Urinary bladder (tissue), 4 donors: ENCODE results near the gene AKR1C3. TPM values are rescaled to one million over a fixed set of nuclear protein-coding genes. Genes with fewer than 3 reads are reported as not detected.
"Not testable (repeated sequence)": the region's sequence is repeated elsewhere in the genome, so short reads cannot be mapped to it uniquely, and the experiment has no call there.

Source experiments
- DNase-seq: peaks from one replicate; pipeline ENCODE4 v3.0.0-alpha.2; 2015; ENCODE audit errors: extremely low spot score
- H3K27ac ChIP-seq: one replicate; pipeline ENCODE4 v1.5.1; 2013; ENCODE audit warnings: low read depth, mild to moderate bottlenecking, moderate library complexity
- H3K36me3 ChIP-seq: one replicate; pipeline ENCODE4 v1.6.1; 2013; ENCODE audit warnings: mild to moderate bottlenecking, moderate library complexity; ENCODE audit not compliant: insufficient read depth
- H3K4me1 ChIP-seq: one replicate; pipeline ENCODE4 v1.6.1; 2013; ENCODE audit warnings: mild to moderate bottlenecking, moderate library complexity; ENCODE audit not compliant: insufficient read depth
- H3K4me3 ChIP-seq: one replicate; pipeline ENCODE4 v1.5.1; 2013; ENCODE audit warnings: low read depth, low read length
- WGBS: extraction: QIAGEN DNeasy Blood & Tissue Kit; methylation state at CpG from one replicate; pipeline ENCODE4 v1.1.7; 2013; 5-methylcytosine and 5-hydroxymethylcytosine counted together
- polyA plus RNA-seq: library from polyadenylated mRNA; stranded (reverse); fragments of 200-250 nt; gene quantifications from one replicate; pipeline ENCODE4 v1.2.3, GENCODE V29; 2013
- total RNA-seq: library from RNA; depleted of rRNA; stranded (reverse); fragments of >200 nt; gene quantifications from one replicate; pipeline ENCODE4 v1.2.3, GENCODE V29; 2014
- donor health status: healthy with polysubstance abuse.
- donor health status: healthy.

AKR1C3 gene
- total and polyA plus RNA-seq, 2 donors, result 13.4 to 74.4 TPM

GRCh38 chr10:5135581-5135980, 41.4 kb downstream of the AKR1C3 start:
- WGBS, result 75% methylated on average over 2 of the region's 2 CpGs
- H3K36me3 ChIP-seq, result no peaks in the 10 kb centered on the region

GRCh38 chr10:5136468-5137087, 42.4 kb downstream of the AKR1C3 start:
- Histone ChIP-seq H3K4me3 (no peak overlapping the region), H3K36me3 (no peaks in the 10 kb centered on the region), H3K27ac (no peak overlapping the region), H3K4me1 (no peaks in the 10 kb centered on the region)
- no peak for DNase-seq
- WGBS, result 80% methylated on average over 1 of the region's 1 CpG

More at GRCh38 chr10:5135581-5135980, 41.4 kb downstream of the AKR1C3 start:
- Histone ChIP-seq H3K27ac (no peak overlapping the region), H3K4me1 (no peaks in the 10 kb centered on the region), H3K4me3 (no peak overlapping the region)
- no peak for DNase-seq

- not testable (repeated sequence) for H3K4me3 ChIP-seq, H3K36me3 ChIP-seq, H3K27ac ChIP-seq, H3K4me1 ChIP-seq, DNase-seq
- 67% methylated on average over 4 of the region's 4 CpGs for WGBS
These were observed 43.5 kb downstream of the AKR1C3 start for GRCh38 chr10:5137699-5138098.

- DNase-seq, result no peak
- Histone ChIP-seq H3K36me3 (no peaks in the 10 kb centered on the region), H3K4me1 (no peaks in the 10 kb centered on the region), H3K27ac (no peak overlapping the region), H3K4me3 (no peak overlapping the region)
- 50% methylated on average over 4 of the region's 4 CpGs for WGBS
These were observed 48.0 kb downstream of the AKR1C3 start for GRCh38 chr10:5142199-5142598.

GRCh38 chr10:5143137-5143536, 48.9 kb downstream of the AKR1C3 start:
- WGBS, result 62% methylated on average over 5 of the region's 5 CpGs

GRCh38 chr10:5146920-5147254, 52.7 kb downstream of the AKR1C3 start:
- H3K4me1 ChIP-seq, result no peaks in the 10 kb centered on the region
- WGBS, result 75% methylated on average over 5 of the region's 5 CpGs
- H3K36me3 ChIP-seq, result no peaks in the 10 kb centered on the region
- no peak overlapping the region for H3K4me3 ChIP-seq
- H3K27ac ChIP-seq, result no peak overlapping the region
- no peak for DNase-seq

More at GRCh38 chr10:5143137-5143536, 48.9 kb downstream of the AKR1C3 start:
- no peak for DNase-seq
- Histone ChIP-seq H3K27ac (no peak overlapping the region), H3K4me1 (no peaks in the 10 kb centered on the region), H3K36me3 (no peaks in the 10 kb centered on the region), H3K4me3 (no peak overlapping the region)

- no peak for DNase-seq
- Histone ChIP-seq H3K4me3 (no peak overlapping the region), H3K4me1 (no peaks in the 10 kb centered on the region), H3K27ac (no peak overlapping the region), H3K36me3 (no peaks in the 10 kb centered on the region)
- 71% methylated on average over 5 of the region's 5 CpGs for WGBS
These were observed 53.2 kb downstream of the AKR1C3 start for GRCh38 chr10:5147255-5147980.

GRCh38 chr10:5147981-5148677, 53.9 kb downstream of the AKR1C3 start:
- Histone ChIP-seq H3K4me1 (no peaks in the 10 kb centered on the region), H3K4me3 (no peak overlapping the region), H3K27ac (peak overlapping the region; percentile 10), H3K36me3 (no peaks in the 10 kb centered on the region)
- no peak for DNase-seq
- 50% methylated on average over 3 of the region's 3 CpGs for WGBS

- Histone ChIP-seq H3K36me3 (no peaks in the 10 kb centered on the region), H3K27ac (peak overlapping the region; percentile 10), H3K4me1 (no peaks in the 10 kb centered on the region), H3K4me3 (no peak overlapping the region)
- 56% methylated on average over 1 of the region's 1 CpG for WGBS
- DNase-seq, result no peak
These were observed 54.4 kb downstream of the AKR1C3 start for GRCh38 chr10:5148678-5149032.

GRCh38 chr10:5151076-5151475, 56.9 kb downstream of the AKR1C3 start:
- DNase-seq, result no peak
- 91% methylated on average over 3 of the region's 3 CpGs for WGBS
- H3K4me3 ChIP-seq, result no peak overlapping the region
- no peaks in the 10 kb centered on the region for H3K36me3 ChIP-seq
- H3K27ac ChIP-seq, result no peak overlapping the region
- H3K4me1 ChIP-seq, result no peaks in the 10 kb centered on the region

GRCh38 chr10:5155951-5156350, 61.7 kb downstream of the AKR1C3 start:
- Histone ChIP-seq H3K4me1 (no peaks in the 10 kb centered on the region), H3K27ac (no peak overlapping the region), H3K36me3 (no peaks in the 10 kb centered on the region), H3K4me3 (no peak overlapping the region)
- WGBS, result 30% methylated on average over 1 of the region's 1 CpG
- DNase-seq, result no peak
